ENCODE measurements around the gene DEGS1. TPM values are rescaled to one million over a fixed set of nuclear protein-coding genes. Genes with fewer than 3 reads are reported as not detected.

Gene DEGS1
- total RNA-seq, 1 experiment from 2014 or later = 59.8 TPM

DNA sequence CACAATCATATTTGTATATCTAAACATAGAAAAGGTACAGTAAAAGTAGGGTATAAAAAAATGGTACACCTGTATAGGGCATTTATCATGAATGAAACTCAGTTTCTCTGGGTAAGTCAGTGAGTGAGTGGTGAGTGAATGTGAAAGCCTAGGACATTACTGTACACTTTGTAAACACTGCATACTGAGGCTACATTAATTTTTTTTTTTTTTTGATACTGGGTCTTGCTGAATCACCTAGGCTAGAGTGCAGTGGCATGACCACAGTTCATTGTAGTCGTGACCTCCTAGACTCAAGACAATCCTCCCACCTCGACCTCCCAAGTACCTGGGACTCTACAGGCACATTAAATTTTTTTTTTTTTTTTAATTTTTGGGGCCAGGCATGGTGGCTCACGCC, 41.3 kb upstream of the DEGS1 start:
- Mint-ChIP-seq H3K36me3 (ENCODE audit: insufficient read depth in 1 of 3, low read depth in 3 of 3) (peaks cover 17 to 56% (median 43%) of the 10 kb centered on the region in 3 experiments; a peak in 6 of 7 replicates), H3K27me3 (ENCODE audit: low read depth) (no peaks in the 10 kb centered on the region), H3K27ac (no peak overlapping the region), H3K9me3 (no peaks in the 10 kb centered on the region), H3K4me1 (no peaks in the 10 kb centered on the region), H3K4me3 (no peak overlapping the region)
- Histone ChIP-seq H3K18ac (ENCODE audit: insufficient read length, low read depth, low read length) (no peak overlapping the region), H4K20me1 (ENCODE audit: control insufficient read depth, insufficient read depth, insufficient read length) (no peaks in the 10 kb centered on the region), H3K27ac (ENCODE audit: insufficient read length, low read depth, low read length) (no peak overlapping the region), H2BK12ac (ENCODE audit: insufficient read length, low read depth, low read length) (no peak overlapping the region), H4K5ac (ENCODE audit: insufficient read length, low read depth, low read length) (no peak overlapping the region), H4K8ac (replicated peaks; ENCODE audit: insufficient read length, low read depth, low read length) (no peak overlapping the region), H3K4ac (ENCODE audit: low read depth, low read length) (no peak overlapping the region), H3K9ac (ENCODE audit: extremely low read depth, insufficient read length, low read length) (no peak overlapping the region), H3K23me2 (ENCODE audit: insufficient read length, low read depth, low read length, poor library complexity, severe bottlenecking) (no peaks in the 10 kb centered on the region), H2BK5ac (ENCODE audit: insufficient read length, low read length) (no peak overlapping the region), H3K23ac (ENCODE audit: insufficient read length, low read depth, low read length) (no peak overlapping the region), H2BK20ac (ENCODE audit: low read depth, low read length, poor library complexity, severe bottlenecking) (no peak overlapping the region), H3K14ac (ENCODE audit: insufficient read depth, low read length) (no peak overlapping the region), H3K4me1 (ENCODE audit: insufficient read depth, low read length) (no peaks in the 10 kb centered on the region), H3K79me2 (ENCODE audit: insufficient read depth, low read length) (no peaks in the 10 kb centered on the region), H3K9me3 (ENCODE audit: control insufficient read depth, low read depth, low read length) (no peaks in the 10 kb centered on the region), H3K56ac (ENCODE audit: insufficient read length, low read depth, low read length) (no peak overlapping the region), H2AK5ac (ENCODE audit: insufficient read length, low read length) (no peak overlapping the region), H2BK15ac (ENCODE audit: low read depth, low read length) (no peak overlapping the region), H4K91ac (ENCODE audit: insufficient read length, low read depth, low read length) (no peak overlapping the region), H2BK120ac (ENCODE audit: low read depth, low read length, poor library complexity, severe bottlenecking) (no peak overlapping the region), H3K27me3 (ENCODE audit: insufficient read depth, low read length) (no peaks in the 10 kb centered on the region), H3K4me2 (ENCODE audit: insufficient read depth, insufficient read length, low read length) (no peak overlapping the region), H3T11ph (ENCODE audit: low read length) (no peak overlapping the region), H3K79me1 (ENCODE audit: insufficient read depth, low read depth, low read length, poor library complexity, severe bottlenecking) (no peaks in the 10 kb centered on the region), H2AFZ (ENCODE audit: low read length) (no peak overlapping the region)
- TF ChIP-seq, protein P1, sequence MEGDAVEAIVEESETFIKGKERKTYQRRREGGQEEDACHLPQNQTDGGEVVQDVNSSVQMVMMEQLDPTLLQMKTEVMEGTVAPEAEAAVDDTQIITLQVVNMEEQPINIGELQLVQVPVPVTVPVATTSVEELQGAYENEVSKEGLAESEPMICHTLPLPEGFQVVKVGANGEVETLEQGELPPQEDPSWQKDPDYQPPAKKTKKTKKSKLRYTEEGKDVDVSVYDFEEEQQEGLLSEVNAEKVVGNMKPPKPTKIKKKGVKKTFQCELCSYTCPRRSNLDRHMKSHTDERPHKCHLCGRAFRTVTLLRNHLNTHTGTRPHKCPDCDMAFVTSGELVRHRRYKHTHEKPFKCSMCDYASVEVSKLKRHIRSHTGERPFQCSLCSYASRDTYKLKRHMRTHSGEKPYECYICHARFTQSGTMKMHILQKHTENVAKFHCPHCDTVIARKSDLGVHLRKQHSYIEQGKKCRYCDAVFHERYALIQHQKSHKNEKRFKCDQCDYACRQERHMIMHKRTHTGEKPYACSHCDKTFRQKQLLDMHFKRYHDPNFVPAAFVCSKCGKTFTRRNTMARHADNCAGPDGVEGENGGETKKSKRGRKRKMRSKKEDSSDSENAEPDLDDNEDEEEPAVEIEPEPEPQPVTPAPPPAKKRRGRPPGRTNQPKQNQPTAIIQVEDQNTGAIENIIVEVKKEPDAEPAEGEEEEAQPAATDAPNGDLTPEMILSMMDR (conservative IDR thresholded peaks at IDR 0.05) = no peak
- no peak for DNase-seq
- WGBS (ENCODE audit: extremely low coverage, insufficient read length, low lambda C conversion rate) = no CpG with 5 or more reads among the region's 3 CpGs
